H54 (cell line): ENCODE results near the gene HOXC9.
A peak's percentile ranks its signal among the peaks of the same experiment; 100 is the strongest.

Source experiments
- DNase-seq: peaks from one replicate; pipeline ENCODE4 v3.0.0; 2011; ENCODE audit warnings: low spot score, mixed read lengths; ENCODE audit not compliant: insufficient read length
- FAIRE-seq: peaks from 3 replicates; lab custom pipeline; 2011; peaks lifted over from hg19 to GRCh38; lab: Jason Lieb, UNC
- POLR2A ChIP-seq: IDR thresholded peaks from 2 replicates; pipeline ENCODE4 v1.6.1; 2011; ENCODE audit warnings: low read depth, mild to moderate bottlenecking, low read length

HOXC9 gene

GRCh38 chr12:53968214-53969127 lies 31.5 kb upstream of the HOXC9 start:
- no peak for TF ChIP-seq POLR2A
- FAIRE-seq (no peak), DNase-seq (no peak)

GRCh38 chr12:53969588-53970259 lies 30.2 kb upstream of the HOXC9 start:
- no peak for TF ChIP-seq POLR2A
- FAIRE-seq (no peak), DNase-seq (no peak)

- no peak for TF ChIP-seq POLR2A
- no peak for FAIRE-seq
- DNase-seq: no peak
These were observed 29.5 kb upstream of the HOXC9 start for GRCh38 chr12:53970451-53970850.

DNA sequence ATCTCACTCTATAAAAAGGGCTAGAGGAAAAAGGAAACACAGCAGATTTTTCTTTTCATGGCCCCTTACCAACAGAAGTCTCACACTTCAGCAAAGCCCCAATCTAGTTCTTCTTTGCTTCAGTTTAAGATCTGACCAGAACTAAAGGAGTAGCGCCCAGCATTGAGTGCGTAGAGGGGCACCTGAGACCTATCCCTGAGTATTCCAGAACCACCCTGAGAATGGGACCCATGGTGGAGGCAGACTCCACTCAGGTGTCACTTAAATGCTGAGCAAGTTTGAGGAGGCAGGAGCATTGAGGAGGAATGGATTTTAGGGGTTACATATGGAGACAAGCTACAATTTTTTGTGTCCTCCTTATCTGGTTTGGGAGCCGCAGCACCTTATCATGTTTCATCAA lies 28.8 kb upstream of the HOXC9 start:
- DNase-seq (no peak), FAIRE-seq (no peak)
- TF ChIP-seq POLR2A: no peak

GRCh38 chr12:53971686-53972085 lies 28.3 kb upstream of the HOXC9 start:
- FAIRE-seq (no peak), DNase-seq (no peak)

DNA sequence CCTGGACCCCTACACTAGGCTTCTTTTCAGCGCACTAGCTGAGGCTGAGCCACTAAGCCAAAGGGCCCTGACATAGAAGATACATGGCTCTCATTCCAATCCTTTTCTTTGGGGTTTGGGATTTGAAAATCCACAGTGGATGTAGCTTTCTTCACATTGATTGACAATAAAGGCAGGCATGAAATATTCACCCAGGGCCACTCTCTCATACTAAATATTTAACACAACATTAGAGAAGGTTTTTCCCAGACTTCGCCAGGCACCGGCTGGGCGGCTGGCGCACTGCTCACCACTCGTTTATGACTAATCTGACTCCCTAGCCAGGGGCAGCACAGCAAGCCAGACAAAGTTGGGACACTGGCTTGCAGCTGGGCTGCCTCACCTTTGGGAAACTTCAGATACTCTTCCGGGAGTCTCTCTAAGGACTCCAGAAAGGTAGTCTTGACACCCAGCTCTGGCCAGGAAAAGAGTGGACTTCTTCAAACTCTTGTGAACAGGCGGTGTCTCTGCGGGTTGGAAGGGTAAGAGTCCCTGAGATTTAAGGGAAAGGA lies 27.7 kb upstream of the HOXC9 start:
- TF ChIP-seq POLR2A: no peak; the same call in 1 of the 2 replicates
- DNase-seq: peak; percentile 86
- peak; percentile 84 for FAIRE-seq

More at GRCh38 chr12:53971686-53972085, 28.3 kb upstream of the HOXC9 start:
- no peak for TF ChIP-seq POLR2A

GRCh38 chr12:53972722-53973235 lies 27.2 kb upstream of the HOXC9 start, which contains the start of gene HOXC11:
Gene HOXC11, plus strand, starts transcription at chr12:53973126. Its CDS starts 116 bp downstream, at chr12:53973242.
- FAIRE-seq: no peak
- no peak for TF ChIP-seq POLR2A
- DNase-seq: no peak

- TF ChIP-seq POLR2A: peak; percentile 56
- FAIRE-seq (no peak), DNase-seq (peak; percentile 67)
These were observed 26.5 kb upstream of the HOXC9 start for GRCh38 chr12:53973236-53974042.

DNA sequence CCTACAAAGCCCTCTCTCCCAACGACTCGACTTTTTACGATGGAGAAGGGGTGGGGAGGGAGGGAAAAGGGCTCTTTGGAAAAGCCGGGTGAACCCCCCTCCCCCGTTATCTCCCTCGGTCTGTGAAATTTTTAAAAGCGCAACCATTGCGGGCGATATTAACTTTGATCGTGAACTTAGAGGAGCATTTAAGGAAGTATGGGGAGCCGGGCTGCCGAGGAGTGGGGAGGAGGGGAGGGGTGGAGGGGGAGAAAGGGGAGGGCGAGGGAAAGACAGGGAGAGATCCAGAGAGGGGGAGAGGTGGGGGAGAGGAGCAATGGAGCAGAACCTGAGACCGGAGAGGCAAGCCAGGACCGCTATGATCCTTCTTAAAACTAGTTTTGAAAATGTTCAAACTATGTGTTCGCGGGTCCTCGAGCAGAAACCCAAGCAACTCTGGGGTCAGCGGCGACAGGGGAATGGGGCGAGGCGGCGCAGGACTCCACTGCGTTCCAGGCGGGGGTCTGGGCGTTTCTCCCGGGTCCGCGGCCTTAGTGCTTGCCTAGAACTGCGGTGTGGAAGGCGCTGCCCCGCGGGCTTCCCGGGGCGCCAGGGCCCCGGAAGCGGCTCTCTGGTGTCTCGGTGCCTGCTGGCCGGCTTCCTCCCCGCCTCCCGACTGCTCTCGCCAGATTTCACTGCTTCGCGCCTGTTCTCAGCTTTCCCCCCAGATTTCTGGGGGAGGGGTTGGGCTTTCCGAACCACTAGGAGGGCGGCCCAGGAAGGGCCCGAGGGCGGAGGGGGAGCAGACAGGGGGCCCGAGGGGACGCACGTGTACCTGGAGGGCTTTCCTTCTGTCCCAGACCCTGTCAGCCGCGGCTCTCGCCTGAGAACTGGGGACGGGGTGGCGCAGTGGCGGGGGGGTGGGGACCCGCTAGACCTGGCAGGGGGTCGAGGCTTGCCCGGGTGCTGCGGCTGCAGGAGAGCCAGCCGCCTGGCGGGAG lies 25.6 kb upstream of the HOXC9 start, which contains the start of gene HOTAIR:
HOTAIR (minus strand) TSS at position 871 of the 980 bp plus-strand sequence.
- DNase-seq (peak; percentile 89), FAIRE-seq (no peak)
- no peak for TF ChIP-seq POLR2A

DNA sequence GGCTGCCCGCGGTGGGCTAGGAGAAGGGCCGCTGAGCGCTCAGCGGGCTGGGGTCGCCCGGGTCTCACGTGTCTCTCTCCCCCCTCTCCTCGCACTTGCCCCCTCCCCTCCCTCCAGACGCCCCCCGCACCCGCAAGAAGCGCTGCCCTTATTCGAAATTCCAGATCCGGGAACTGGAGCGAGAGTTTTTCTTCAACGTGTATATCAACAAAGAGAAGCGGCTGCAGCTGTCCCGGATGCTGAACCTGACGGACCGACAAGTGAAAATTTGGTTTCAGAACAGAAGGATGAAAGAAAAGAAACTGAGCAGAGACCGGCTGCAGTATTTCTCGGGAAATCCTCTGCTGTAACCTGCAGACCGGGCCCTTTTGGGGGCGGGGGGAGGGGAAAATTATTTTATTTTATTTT lies 24.9 kb upstream of the HOXC9 start:
- FAIRE-seq: no peak
- TF ChIP-seq POLR2A: no peak
- no peak for DNase-seq

GRCh38 chr12:53975479-53976152 lies 24.3 kb upstream of the HOXC9 start:
- TF ChIP-seq POLR2A: no peak
- DNase-seq (no peak), FAIRE-seq (no peak)
